ENCODE data around the gene ENAH. TPM values are rescaled to one million over a fixed set of nuclear protein-coding genes. Genes with fewer than 3 reads are reported as not detected.

The ENAH gene
- total RNA-seq, 4 donors from 2014 or later, result 8.6 to 42.5 (median 35.9) TPM

DNA sequence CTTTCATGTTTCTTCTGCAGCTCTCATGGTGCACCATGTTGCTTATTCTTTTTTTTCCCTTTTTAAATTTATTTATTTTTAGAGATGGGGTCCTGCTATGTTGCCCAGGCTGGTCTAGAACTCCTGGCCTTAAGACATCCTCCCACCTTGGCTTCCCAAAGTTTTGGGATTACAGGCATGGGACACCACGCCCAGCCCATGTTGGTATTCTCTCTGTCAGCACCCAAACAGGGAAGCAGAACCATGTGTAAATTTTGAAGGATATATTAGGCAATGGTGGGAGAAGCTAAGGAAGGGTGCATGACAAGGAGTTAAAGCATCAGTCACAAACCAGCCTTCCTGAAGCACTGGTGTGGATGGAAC lies 39.6 kb upstream of the ENAH start:
- no peaks in the 10 kb centered on the region for H3K9me3 ChIP-seq
- WGBS, 2 donors, result 100% methylated on average over 1 of the region's 1 CpG; no CpG with 5 or more reads in 1 of the 2 donors
- TF ChIP-seq POLR2A (IDR thresholded peaks at IDR 0.05) (no peak), CTCF (IDR thresholded peaks at IDR 0.05) (no peak)
- DNase-seq, result no peak
- no peaks in the 10 kb centered on the region for H3K36me3 ChIP-seq
- peaks cover 5 to 27% (median 19%) of the 10 kb centered on the region in 3 donors for H3K4me1 ChIP-seq
- H3K27ac ChIP-seq, result no peak overlapping the region
- intact Hi-C loops (cut with DNase I), result no loop called here
- no peaks in the 10 kb centered on the region for H3K27me3 ChIP-seq
- no peak overlapping the region for H3K4me3 ChIP-seq

DNA sequence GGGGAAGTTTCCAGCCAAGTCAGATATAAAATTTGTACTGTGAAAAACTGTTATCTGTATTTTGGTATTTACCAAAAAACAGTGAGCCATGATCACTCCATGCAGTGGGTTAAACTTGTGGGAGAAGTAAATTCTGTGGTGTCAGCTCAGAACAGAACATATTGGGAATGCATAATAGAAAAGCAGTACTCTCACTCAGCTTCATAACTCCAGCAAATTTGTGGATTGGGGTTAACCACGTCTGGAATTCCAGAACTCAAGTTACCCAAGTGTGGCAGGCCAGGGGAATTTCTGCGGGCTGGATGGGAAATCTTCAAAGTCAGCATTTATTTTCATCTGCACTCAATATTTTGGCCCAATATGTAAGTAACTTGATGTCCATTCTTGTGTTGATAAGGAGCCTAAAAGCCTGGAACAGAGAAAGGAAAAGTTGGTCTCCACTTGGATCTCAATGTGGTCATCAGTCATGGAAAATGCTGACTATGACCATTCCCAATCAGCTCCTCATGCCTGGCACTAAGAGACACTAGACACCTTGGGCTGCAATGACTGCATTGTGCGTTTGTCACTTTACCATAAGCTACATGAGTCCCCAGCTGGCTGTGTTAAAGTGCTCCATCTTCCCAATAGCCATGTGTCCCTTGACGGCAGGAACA lies 39.1 kb upstream of the ENAH start:
- no peak for DNase-seq
- H3K4me1 ChIP-seq, result peaks cover 5 to 23% (median 19%) of the 10 kb centered on the region in 3 donors
- intact Hi-C loops (cut with DNase I), result no loop called here
- H3K36me3 ChIP-seq, result no peaks in the 10 kb centered on the region
- no peaks in the 10 kb centered on the region for H3K9me3 ChIP-seq
- WGBS, 2 donors, result 75 to 81% methylated on average over 4 of the region's 4 CpGs
- H3K4me3 ChIP-seq, result no peak overlapping the region
- TF ChIP-seq CTCF (IDR thresholded peaks at IDR 0.05) (no peak), POLR2A (IDR thresholded peaks at IDR 0.05) (no peak)
- no peak overlapping the region for H3K27ac ChIP-seq
- H3K27me3 ChIP-seq, result no peaks in the 10 kb centered on the region

DNA sequence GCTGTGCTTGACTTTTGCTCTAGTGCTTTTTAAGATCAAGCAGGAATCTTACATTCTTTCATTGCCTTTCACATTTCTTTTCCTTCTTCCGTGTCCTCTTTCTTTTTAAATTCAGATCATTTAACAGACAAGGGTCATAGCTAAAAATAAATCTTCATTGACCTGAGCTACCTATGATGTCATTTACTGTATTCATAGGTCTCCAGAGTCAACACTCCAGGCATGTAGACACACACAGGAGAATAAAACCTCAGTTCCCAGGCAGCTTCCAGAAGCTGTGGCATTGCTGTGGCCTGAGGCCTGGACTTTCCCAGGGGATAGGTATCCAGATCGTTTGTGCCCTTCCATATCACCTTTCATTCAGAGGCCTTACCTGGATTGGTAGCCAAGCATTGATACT lies 38.5 kb upstream of the ENAH start:
- no peak overlapping the region for H3K27ac ChIP-seq
- peaks cover 5 to 23% (median 19%) of the 10 kb centered on the region in 3 donors for H3K4me1 ChIP-seq
- no peak for TF ChIP-seq POLR2A (IDR thresholded peaks at IDR 0.05)
- no peak for TF ChIP-seq CTCF (IDR thresholded peaks at IDR 0.05)
- H3K36me3 ChIP-seq, result no peaks in the 10 kb centered on the region
- 47 to 55% methylated on average over 2 of the region's 2 CpGs for WGBS, 2 donors
- intact Hi-C loops (cut with DNase I), result no loop called here
- no peaks in the 10 kb centered on the region for H3K9me3 ChIP-seq
- no peak for DNase-seq
- H3K27me3 ChIP-seq, result no peaks in the 10 kb centered on the region
- H3K4me3 ChIP-seq, result no peak overlapping the region

DNA sequence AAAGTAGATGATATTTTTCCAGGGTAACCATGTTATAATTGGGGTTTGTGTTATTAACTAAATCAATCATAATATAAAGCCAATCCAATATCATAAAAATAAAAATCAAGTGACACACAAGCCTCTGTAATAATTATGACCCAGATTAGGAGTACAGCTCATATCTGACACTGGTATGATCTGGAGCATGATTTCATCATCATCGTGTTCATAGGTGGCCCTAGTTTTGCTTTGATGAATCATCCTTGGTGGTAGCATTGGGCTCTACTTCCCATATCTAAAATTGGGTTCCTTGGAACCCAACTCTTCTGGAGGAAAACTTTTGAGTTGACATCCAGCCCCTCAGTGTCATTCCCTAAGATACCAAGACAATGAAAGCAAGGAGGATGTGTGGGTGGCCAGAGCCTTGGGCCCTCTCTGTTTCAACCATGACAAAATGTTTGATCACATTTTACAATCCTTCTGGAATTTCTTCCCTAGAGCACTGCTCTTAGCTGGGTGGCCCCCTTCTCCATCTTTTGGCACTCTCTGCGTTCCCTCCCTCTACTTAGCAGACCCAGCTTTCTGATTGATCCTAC lies 37.0 kb upstream of the ENAH start:
- no peak for TF ChIP-seq CTCF (IDR thresholded peaks at IDR 0.05)
- no peak for TF ChIP-seq POLR2A (IDR thresholded peaks at IDR 0.05)
- Histone ChIP-seq H3K4me3 (no peak overlapping the region), H3K27me3 (no peaks in the 10 kb centered on the region), H3K9me3 (no peaks in the 10 kb centered on the region), H3K36me3 (no peaks in the 10 kb centered on the region), H3K27ac (no peak overlapping the region), H3K4me1 (peaks cover 0 to 10% (median 9%) of the 10 kb centered on the region in 3 donors)
- no peak for DNase-seq
- intact Hi-C loops (cut with DNase I), result no loop called here
- 63 to 72% methylated on average over 2 of the region's 2 CpGs for WGBS, 2 donors

DNA sequence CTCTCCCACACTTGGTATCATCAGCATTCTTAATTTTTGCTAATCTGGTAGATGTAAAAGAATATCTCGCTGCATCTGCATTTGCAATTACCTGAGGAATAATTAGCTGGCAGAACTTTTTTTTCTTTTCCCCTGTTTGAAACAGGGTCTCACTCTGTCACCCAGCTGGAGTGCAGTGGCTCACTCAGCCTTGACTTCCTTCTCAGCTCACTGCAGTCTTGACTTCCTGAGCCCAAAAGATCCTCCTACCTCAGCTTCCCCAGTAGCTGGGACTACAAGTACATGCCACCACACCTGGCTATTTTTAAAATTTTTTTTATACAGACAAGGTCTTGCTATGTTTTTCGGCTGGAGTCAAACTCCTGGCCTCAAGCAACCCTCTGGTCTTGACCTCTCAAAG lies 35.4 kb upstream of the ENAH start:
- H3K36me3 ChIP-seq, result no peaks in the 10 kb centered on the region
- no peaks in the 10 kb centered on the region for H3K27me3 ChIP-seq
- no peak for DNase-seq
- TF ChIP-seq POLR2A (IDR thresholded peaks at IDR 0.05), result no peak
- no peak for TF ChIP-seq CTCF (IDR thresholded peaks at IDR 0.05)
- H3K9me3 ChIP-seq, result no peaks in the 10 kb centered on the region
- intact Hi-C loops (cut with DNase I), result no loop called here
- H3K4me1 ChIP-seq, result peaks cover 0 to 3% (median 0%) of the 10 kb centered on the region in 3 donors
- WGBS, 2 donors, result 82 to 92% methylated on average over 2 of the region's 2 CpGs
- H3K27ac ChIP-seq, result no peak overlapping the region
- H3K4me3 ChIP-seq, result no peak overlapping the region

Data from esophagus squamous epithelium (tissue), 5 donors.